LNCaP clone FGC (cell line): ENCODE data around the gene ATRN.
A peak's percentile ranks its signal among the peaks of the same experiment; 100 is the strongest.
"Not testable (repeated sequence)": the region's sequence is repeated elsewhere in the genome, so short reads cannot be mapped to it uniquely, and the experiment has no call there.

Source experiments
- DNase-seq: peaks from one replicate; pipeline ENCODE4 v3.0.0-alpha.2; 2011; ENCODE audit warnings: low read depth
- H3K4me3 ChIP-seq: 2 replicates; pipeline ENCODE4 v1.5.1; 2011; ENCODE audit warnings: mild to moderate bottlenecking, low read depth, low read length, control low read depth
- TF ChIP-seq, protein P1 (sequence below): IDR thresholded peaks from 2 replicates; pipeline ENCODE4 v1.5.1; 2012; ENCODE audit warnings: mild to moderate bottlenecking; ENCODE audit not compliant: control insufficient read depth, insufficient read depth; ENCODE audit errors: extremely low read depth

Gene ATRN

DNA sequence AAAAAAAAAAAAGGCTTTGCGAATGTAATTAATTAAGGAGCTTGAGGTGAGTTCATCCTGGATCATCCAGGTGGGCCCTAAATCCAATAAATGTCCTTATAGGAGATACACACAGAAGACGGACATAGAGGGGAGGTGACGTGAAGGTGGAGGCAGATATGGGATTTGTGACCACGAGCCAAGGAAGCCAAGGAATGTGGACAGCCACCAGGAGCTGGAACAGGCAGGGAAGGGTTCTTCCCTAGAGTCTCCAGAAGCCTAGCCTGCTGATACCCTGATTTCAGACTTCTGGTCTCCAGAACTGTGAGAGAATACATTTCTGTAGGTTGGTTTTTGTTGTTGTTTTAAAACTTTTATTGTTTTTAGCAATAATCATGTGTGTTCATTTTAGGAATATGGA, 6.7 kb upstream of the ATRN start:
- no peak overlapping the region for H3K4me3 ChIP-seq
- TF ChIP-seq, protein P1, sequence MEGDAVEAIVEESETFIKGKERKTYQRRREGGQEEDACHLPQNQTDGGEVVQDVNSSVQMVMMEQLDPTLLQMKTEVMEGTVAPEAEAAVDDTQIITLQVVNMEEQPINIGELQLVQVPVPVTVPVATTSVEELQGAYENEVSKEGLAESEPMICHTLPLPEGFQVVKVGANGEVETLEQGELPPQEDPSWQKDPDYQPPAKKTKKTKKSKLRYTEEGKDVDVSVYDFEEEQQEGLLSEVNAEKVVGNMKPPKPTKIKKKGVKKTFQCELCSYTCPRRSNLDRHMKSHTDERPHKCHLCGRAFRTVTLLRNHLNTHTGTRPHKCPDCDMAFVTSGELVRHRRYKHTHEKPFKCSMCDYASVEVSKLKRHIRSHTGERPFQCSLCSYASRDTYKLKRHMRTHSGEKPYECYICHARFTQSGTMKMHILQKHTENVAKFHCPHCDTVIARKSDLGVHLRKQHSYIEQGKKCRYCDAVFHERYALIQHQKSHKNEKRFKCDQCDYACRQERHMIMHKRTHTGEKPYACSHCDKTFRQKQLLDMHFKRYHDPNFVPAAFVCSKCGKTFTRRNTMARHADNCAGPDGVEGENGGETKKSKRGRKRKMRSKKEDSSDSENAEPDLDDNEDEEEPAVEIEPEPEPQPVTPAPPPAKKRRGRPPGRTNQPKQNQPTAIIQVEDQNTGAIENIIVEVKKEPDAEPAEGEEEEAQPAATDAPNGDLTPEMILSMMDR = no peak
- DNase-seq = no peak

DNA sequence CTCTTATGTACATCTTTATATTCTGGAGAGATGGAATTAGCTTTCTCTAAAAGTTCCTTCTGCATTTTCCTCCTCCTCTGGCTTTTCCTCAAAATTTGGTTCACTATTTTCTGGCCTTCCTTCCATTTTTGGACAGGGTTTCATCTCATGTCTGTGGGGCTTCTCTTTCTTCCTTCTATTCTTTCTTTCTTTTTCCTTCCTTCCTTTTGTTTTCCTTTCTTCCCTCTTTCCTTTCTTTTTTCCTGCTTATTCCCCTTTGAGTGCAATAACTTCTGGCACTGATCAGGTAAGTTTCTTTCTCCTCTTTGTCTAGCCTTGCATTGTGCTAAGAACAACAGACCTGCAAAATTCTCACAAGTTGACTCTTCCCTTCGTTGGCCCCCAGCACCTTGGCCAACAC, 5.5 kb upstream of the ATRN start:
- no peak overlapping the region for H3K4me3 ChIP-seq
- no peak for DNase-seq
- TF ChIP-seq, protein P1 = no peak

DNA sequence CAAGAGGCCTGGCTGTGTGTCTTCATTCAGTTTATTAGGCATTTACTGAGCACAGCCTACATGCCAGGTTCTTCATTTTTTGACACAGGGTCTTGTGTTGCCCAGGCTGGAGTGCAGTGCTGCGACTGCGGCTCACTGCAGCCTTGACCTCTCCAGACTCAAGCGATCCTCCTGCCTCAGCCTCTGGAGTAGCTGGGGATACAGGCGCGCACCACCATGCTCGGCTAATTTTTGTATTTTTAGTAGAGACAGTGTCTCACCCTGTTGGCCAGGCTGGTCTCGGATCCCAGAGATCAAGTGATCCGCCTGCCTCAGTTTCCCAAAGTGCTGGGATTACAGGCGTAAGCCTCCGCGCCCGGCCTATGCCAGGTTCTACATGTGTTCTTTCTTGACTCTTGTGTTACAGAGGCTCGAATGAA, 601 bp upstream of the ATRN start:
- TF ChIP-seq, protein P1 = no peak

DNA sequence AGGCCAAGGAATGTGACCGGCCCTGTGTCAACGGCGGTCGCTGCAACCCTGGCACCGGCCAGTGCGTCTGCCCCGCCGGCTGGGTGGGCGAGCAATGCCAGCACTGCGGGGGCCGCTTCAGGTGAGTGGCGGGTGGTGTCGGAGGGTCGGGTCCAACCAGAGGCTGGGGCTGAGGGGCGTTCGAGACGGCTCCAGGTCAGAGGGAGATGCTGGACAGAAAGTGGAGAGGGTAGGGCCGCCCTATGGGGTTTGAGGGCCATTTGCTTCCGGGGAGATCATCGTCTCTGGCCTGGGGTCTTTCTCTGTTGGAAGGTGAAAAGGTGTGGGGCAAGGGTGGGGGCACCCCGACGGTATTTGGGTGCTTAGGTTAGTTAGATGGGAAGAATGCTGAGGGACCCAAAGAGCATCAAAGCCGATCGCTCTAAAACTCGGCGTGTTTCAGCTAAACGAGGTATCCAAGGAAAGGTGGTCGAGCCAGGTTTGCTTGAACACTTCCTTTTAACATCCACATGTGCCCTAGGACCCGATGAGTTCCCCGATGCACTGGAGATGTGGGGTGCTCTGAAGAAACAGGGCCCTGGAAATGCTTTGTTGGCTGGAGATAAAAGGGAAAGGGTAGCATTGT, 691 bp downstream of the ATRN start:
- TF ChIP-seq, protein P1 = no peak

More for the DNA sequence above, 601 bp upstream of the ATRN start:
- H3K4me3 ChIP-seq = peak overlapping the region; percentile 79
- DNase-seq = no peak

DNA sequence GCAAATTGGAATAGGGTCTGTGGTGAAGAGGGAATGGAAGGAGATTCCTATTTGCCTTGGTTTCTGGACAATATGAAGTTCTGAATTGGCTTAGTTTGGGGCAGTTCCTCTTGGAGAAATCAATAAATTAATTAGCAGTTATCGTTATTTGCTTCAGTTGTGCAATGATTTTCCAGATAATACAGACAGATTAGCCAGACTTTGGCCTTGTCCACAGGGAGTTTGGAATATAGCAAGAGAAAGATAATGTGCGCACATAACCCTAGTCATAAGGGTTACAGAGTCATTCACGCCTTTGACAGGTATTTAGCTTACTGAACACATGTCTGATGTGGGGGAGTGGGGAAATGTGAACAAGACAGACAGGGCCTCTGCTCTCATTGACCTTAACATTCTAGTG, 1.3 kb downstream of the ATRN start:
- H3K4me3 ChIP-seq = peak overlapping the region; percentile 79
- DNase-seq = no peak
- TF ChIP-seq, protein P1 = no peak

More for the DNA sequence above, 691 bp downstream of the ATRN start:
- no peak for DNase-seq
- H3K4me3 ChIP-seq = peak overlapping the region; percentile 79

DNA sequence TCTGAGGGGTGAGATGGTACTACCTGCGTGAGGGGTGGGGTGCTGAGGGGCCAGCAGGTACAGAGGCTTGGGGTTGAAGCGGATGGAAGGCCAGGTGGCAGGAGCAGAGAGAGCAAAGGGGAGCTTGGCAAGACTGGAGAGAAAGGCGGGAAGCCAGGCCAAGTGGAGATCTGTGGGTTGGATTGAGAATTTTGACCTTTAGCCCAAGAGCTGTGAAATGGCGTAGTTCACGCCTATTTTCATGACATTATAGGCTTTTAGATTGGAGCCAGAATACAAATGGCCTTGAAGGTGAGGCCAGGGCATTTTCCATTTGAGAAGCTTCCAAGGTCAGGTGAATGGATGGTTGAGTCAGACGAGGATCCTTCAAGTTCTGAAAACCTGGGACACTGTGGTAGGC, 2.5 kb downstream of the ATRN start:
- TF ChIP-seq, protein P1 = no peak
- DNase-seq = no peak
- no peak overlapping the region for H3K4me3 ChIP-seq

DNA sequence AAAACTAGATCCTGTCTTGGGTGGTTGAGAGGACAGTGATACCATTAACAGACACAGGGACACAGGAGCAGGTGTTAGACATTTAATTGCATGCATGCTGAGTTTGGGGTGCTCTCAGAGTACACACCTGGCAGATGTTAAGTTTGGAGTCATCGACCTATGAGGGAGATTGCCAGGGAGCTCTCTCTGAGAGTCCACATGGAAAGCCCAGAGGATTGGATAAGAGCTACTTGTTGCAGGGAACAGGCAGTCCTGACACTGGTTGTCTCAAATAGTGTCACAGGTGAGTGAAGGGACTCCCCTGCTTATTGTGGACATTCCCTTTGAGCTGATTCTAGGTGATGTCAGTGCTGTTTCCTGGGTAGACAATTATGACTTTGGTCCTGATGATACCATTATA, 3.1 kb downstream of the ATRN start:
- DNase-seq = no peak
- TF ChIP-seq, protein P1 = no peak

DNA sequence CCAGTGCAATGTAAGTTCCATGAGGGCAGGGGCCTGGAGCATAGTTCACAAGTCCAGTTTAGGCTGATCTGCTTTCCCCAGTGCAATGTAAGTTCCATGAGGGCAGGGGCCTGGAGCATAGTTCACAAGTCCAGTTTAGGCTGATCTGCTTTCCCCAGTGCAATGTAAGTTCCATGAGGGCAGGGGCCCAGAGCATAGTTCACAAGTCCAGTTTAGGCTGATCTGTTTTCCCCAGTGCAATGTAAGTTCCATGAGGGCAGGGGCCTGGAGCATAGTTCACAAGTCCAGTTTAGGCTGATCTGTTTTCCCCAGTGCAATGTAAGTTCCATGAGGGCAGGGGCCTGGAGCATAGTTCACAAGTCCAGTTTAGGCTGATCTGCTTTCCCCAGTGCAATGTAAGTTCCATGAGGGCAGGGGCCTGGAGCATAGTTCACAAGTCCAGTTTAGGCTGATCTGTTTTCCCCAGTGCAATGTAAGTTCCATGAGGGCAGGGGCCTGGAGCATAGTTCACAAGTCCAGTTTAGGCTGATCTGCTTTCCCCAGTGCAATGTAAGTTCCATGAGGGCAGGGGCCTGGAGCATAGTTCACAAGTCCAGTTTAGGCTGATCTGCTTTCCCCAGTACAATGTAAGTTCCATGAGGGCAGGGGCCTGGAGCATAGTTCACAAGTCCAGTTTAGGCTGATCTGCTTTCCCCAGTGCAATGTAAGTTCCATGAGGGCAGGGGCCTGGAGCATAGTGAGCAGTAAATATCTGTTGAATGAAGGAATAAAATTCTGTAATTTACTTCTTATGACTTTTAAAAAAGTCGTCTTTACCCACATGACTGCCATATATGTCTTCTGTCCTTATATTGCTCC, 6.4 kb downstream of the ATRN start:
- DNase-seq, H3K4me3 ChIP-seq: not testable (repeated sequence)

More for the DNA sequence above, 3.1 kb downstream of the ATRN start:
- H3K4me3 ChIP-seq = no peak overlapping the region
